CD4-positive, alpha-beta memory T cell (primary cell): ENCODE data around the gene N4BP2L2. TPM values are rescaled to one million over a fixed set of nuclear protein-coding genes. Genes with fewer than 3 reads are reported as not detected.
A peak's percentile ranks its signal among the peaks of the same experiment; 100 is the strongest.

Experiments
- CTCF ChIA-PET: fragments of 350-600 bp; sonication (Branson Sonifier 250); formaldehyde crosslinking; loops from one replicate; lab custom pipeline; 2021; ENCODE audit warnings: inconsistent platforms; ENCODE audit not compliant: partially characterized antibody; lab: Charles Lee
- POLR2A ChIA-PET: fragments of 350-600 bp; sonication (Branson Sonifier 250); formaldehyde crosslinking; loops from one replicate; lab custom pipeline; 2021; ENCODE audit not compliant: partially characterized antibody; lab: Charles Lee
- DNase-seq, 5 donors: peaks; one replicate each; pipeline versions ENCODE4 v3.0.0 to v3.0.0-alpha.2; 2020 to 2022; ENCODE audit warnings: mixed read lengths in 1 of 5
- H3K27ac ChIP-seq: one replicate; pipeline ENCODE4 v1.7.0; 2013; ENCODE audit warnings: low read depth, low read length
- H3K27me3 ChIP-seq: 2 replicates; pipeline ENCODE4 v1.7.0; 2013; ENCODE audit warnings: mild to moderate bottlenecking, low read length, moderate library complexity; ENCODE audit not compliant: insufficient read depth
- H3K36me3 ChIP-seq: 2 replicates; pipeline ENCODE4 v1.7.0; 2013; ENCODE audit warnings: mild to moderate bottlenecking, low read length, moderate library complexity; ENCODE audit not compliant: insufficient read depth
- H3K4me1 ChIP-seq: 2 replicates; pipeline ENCODE4 v1.7.0; 2013; ENCODE audit warnings: mild to moderate bottlenecking, low read length, moderate library complexity; ENCODE audit not compliant: insufficient read depth
- H3K4me3 ChIP-seq, 2 donors: one replicate each; pipeline ENCODE4 v1.7.0; 2013; ENCODE audit warnings: low read length in 2 of 2, mild to moderate bottlenecking in 1 of 2
- H3K9me3 ChIP-seq, 2 donors: one replicate each; pipeline ENCODE4 v1.7.0; 2013; ENCODE audit warnings: low read length in 2 of 2, control low read depth in 1 of 2; ENCODE audit not compliant: control insufficient read depth in 1 of 2
- H3K27ac Mint-ChIP-seq, 7 donors: one replicate each; pipeline ENCODE4 v1.8.0; 2020 to 2021; ENCODE audit warnings: mixed read lengths in 7 of 7, mild to moderate bottlenecking in 6 of 7, inconsistent platforms in 3 of 7, moderate library complexity in 3 of 7
- H3K27me3 Mint-ChIP-seq, 2 donors: one replicate each; pipeline ENCODE4 v1.8.0; 2020 to 2021; ENCODE audit warnings: mixed read lengths in 2 of 2
- H3K36me3 Mint-ChIP-seq, 2 donors: one replicate each; pipeline ENCODE4 v1.8.0; 2020 to 2021; ENCODE audit warnings: mixed read lengths in 2 of 2, inconsistent platforms in 1 of 2, mild to moderate bottlenecking in 1 of 2
- H3K4me1 Mint-ChIP-seq, 4 donors: one replicate each; pipeline ENCODE4 v1.8.0; 2020 to 2021; ENCODE audit warnings: mixed read lengths in 4 of 4, mild to moderate bottlenecking in 1 of 4
- H3K4me3 Mint-ChIP-seq, 8 donors: one replicate each; pipeline ENCODE4 v1.8.0; 2020 to 2021; ENCODE audit warnings: mixed read lengths in 8 of 8, mild to moderate bottlenecking in 7 of 8, moderate library complexity in 6 of 8, inconsistent platforms in 3 of 8
- H3K9me3 Mint-ChIP-seq, 8 donors: one replicate each; pipeline ENCODE4 v1.8.0; 2020 to 2021; ENCODE audit warnings: mixed read lengths in 8 of 8, mild to moderate bottlenecking in 5 of 8, inconsistent platforms in 3 of 8, moderate library complexity in 1 of 8
- intact Hi-C: fragments of 100-400 bp; cut with micrococcal nuclease; formaldehyde crosslinking; loops from one replicate; pipeline ENCODE4 v1.15.1; 2023
- polyA plus RNA-seq, 2 donors: library from polyadenylated mRNA; unstranded; fragments of 300-500 nt; fragmentation: Illumina TruSeq; gene quantifications; one replicate each; pipeline ENCODE4 v1.2.3, GENCODE V29; 2021
- total RNA-seq, 2 experiments: library from RNA; stranded (reverse); gene quantifications; one replicate each; pipeline ENCODE4 v1.2.3, GENCODE V29; 2021

N4BP2L2 gene
- total and polyA plus RNA-seq, 4 experiments from 2014 or later, result 144 to 351 (median 243) TPM

DNA sequence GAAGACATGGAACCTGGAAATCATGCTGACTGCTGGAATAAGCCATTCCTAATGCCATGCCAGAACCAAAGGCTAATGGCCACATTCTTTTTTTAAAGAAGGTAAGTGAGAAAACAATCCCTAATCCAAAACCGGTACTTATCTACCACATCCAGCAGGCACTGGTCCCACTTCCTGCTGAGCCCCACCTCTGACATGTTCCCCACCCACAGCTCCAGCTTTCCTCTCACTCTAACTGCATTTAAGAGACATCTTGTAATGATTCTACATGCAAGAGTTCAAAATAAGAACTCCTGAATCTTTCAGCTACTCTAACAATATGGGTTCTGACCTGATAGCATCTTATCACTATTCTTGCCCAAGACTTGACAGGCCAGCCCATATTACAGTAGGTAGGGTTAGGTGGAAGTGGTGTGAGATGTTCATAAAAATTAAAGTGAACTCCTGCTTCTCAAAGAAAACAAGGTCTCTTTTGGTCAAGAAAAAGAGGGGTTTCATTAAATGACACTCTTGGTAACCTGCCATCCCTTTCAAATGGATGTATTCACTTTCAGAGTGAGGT is 41.9 kb downstream of the N4BP2L2 start:
- H3K4me3 Mint-ChIP-seq, result no peak overlapping the region
- DNase-seq, result no peak

DNA sequence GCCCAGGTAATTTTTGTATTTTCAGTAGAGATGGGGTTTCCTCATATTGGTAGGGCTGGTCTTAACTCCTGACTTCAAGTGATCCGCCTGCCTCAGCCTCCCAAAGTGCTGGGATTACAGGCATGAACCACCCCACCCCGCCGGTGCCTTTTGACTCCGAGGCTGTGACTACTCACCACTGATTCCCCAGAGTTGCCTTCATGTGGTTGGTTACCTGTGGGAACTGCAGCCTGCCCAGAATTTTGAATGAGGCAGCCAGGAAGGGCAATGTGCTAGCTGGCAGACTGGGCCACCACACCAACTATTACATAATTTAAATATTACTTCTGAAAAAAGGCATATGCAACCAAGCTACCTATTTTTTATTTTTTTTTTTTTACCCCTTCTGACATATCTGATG is 42.8 kb downstream of the N4BP2L2 start:
- Histone ChIP-seq H3K27me3 (no peaks in the 10 kb centered on the region), H3K36me3 (no peaks in the 10 kb centered on the region), H3K27ac (no peak overlapping the region), H3K4me1 (peaks cover 6% of the 10 kb centered on the region), H3K4me3 (no peak overlapping the region), H3K9me3 (no peaks in the 10 kb centered on the region)
- no peaks in the 10 kb centered on the region for H3K9me3 Mint-ChIP-seq
- H3K27me3 Mint-ChIP-seq, result no peaks in the 10 kb centered on the region
- POLR2A ChIA-PET, result no interaction called here
- CTCF ChIA-PET, result interaction anchor here (0.8 to 2.6 kb wide), 2 partner anchors 11 to 25 kb away, joined by 3 to 6 read pairs; no protein-coding TSS in a partner anchor
- H3K27ac Mint-ChIP-seq, result no peak overlapping the region
- no peak overlapping the region for H3K4me3 Mint-ChIP-seq
- DNase-seq, result no peak
- H3K36me3 Mint-ChIP-seq, result no peaks in the 10 kb centered on the region
- intact Hi-C loops, result no loop called here
- peaks cover 15 to 22% (median 18%) of the 10 kb centered on the region in 4 donors for H3K4me1 Mint-ChIP-seq

More for the DNA sequence above, 41.9 kb downstream of the N4BP2L2 start:
- peaks cover 15 to 22% (median 18%) of the 10 kb centered on the region in 4 donors for H3K4me1 Mint-ChIP-seq
- peak overlapping the region in 2 of 7 donors; percentile 29 to 33 for H3K27ac Mint-ChIP-seq
- ChIA-PET CTCF (interaction anchor here (2.6 kb wide), 1 partner anchor 10 kb away, joined by 6 read pairs; no protein-coding TSS in a partner anchor), POLR2A (no interaction called here)
- no peaks in the 10 kb centered on the region for H3K27me3 Mint-ChIP-seq
- intact Hi-C loops, result no loop called here
- no peaks in the 10 kb centered on the region for H3K36me3 Mint-ChIP-seq
- Histone ChIP-seq H3K4me3 (no peak overlapping the region), H3K9me3 (no peaks in the 10 kb centered on the region), H3K36me3 (no peaks in the 10 kb centered on the region), H3K27ac (no peak overlapping the region), H3K27me3 (no peaks in the 10 kb centered on the region), H3K4me1 (peaks cover 6% of the 10 kb centered on the region)
- no peaks in the 10 kb centered on the region for H3K9me3 Mint-ChIP-seq

DNA sequence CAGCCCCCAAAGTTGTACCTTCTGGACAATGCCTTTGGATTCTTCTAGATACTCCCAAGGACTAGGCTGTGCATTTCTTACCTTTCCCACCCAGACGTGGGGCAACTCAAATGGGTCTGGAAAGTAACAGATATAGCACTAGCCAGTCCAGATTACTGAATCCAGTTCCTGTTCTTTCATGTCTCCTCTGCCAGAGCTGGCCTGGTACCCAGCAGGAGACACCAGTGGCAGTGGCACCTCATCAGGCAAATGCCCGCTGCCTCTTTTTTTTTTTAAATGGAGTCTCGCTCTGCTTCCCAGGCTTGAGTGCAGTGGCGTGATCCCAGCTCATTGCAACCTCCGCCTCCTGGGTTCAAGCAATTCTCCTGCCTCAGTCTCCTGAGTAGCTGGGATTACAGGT is 43.2 kb downstream of the N4BP2L2 start:
- Histone ChIP-seq H3K4me1 (peaks cover 6% of the 10 kb centered on the region), H3K4me3 (no peak overlapping the region), H3K27ac (no peak overlapping the region), H3K9me3 (no peaks in the 10 kb centered on the region), H3K27me3 (no peaks in the 10 kb centered on the region), H3K36me3 (no peaks in the 10 kb centered on the region)
- Mint-ChIP-seq H3K4me3 (no peak overlapping the region), H3K4me1 (peaks cover 15 to 22% (median 17%) of the 10 kb centered on the region in 4 donors), H3K9me3 (no peaks in the 10 kb centered on the region), H3K36me3 (no peaks in the 10 kb centered on the region), H3K27ac (no peak overlapping the region), H3K27me3 (no peaks in the 10 kb centered on the region)
- ChIA-PET CTCF (interaction anchor here (0.8 to 0.9 kb wide), 2 partner anchors 24 to 27 kb away, joined by 3 read pairs; no protein-coding TSS in a partner anchor), POLR2A (no interaction called here)
- intact Hi-C loops, result no loop called here
- no peak for DNase-seq

DNA sequence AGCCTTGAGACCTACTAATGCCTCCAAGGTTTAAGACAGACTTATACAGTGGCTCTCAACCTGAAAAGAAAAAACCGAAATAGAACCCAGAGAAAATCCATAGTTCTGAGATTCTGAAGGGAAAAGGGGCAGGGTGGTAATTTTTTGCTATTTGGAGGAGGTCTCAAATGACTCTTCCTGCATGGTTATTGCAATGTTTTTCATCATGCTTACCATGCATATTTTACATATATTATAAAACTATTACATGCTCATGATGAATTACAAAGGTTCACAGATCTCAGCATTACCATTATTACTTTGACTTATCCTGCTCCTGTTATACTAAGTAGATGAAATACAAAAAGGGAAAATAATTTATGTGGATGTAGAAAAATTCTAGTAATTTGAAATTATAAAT is 47.6 kb downstream of the N4BP2L2 start:
- H3K4me3 ChIP-seq, result no peak overlapping the region
- no peaks in the 10 kb centered on the region for H3K36me3 Mint-ChIP-seq
- intact Hi-C loops, result no loop called here
- no peaks in the 10 kb centered on the region for H3K9me3 Mint-ChIP-seq
- ChIA-PET POLR2A (no interaction called here), CTCF (no interaction called here)
- H3K4me3 Mint-ChIP-seq, result no peak overlapping the region
- H3K27me3 Mint-ChIP-seq, result no peaks in the 10 kb centered on the region
- no peaks in the 10 kb centered on the region for H3K9me3 ChIP-seq
- no peaks in the 10 kb centered on the region for H3K36me3 ChIP-seq
- no peak overlapping the region for H3K27ac Mint-ChIP-seq
- H3K4me1 Mint-ChIP-seq, result peaks cover 0 to 5% (median under 1%) of the 10 kb centered on the region in 4 donors
- no peaks in the 10 kb centered on the region for H3K27me3 ChIP-seq
- DNase-seq, result no peak
- H3K27ac ChIP-seq, result no peak overlapping the region
- H3K4me1 ChIP-seq, result no peaks in the 10 kb centered on the region

DNA sequence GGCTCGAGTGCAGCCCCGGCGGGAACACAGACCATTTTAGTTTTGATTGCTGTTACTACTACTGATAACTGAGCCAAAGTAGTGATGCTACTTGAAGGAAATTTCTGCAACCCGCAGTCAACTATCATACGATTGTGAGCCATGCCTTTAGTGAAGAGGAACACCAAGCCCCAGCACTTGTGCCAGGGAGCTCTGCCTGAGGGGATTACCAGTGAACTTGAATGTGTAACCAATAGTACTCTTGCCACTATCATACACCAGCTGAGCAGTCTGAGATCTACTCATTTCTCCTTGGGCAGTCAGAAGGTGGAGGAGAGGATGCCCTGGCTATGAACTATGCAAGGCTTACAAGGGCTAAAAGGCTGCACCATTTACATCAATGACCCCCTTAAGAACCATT is 61.7 kb downstream of the N4BP2L2 start:
- Mint-ChIP-seq H3K4me3 (no peak overlapping the region), H3K4me1 (peaks cover 0 to 3% (median 0%) of the 10 kb centered on the region in 4 donors), H3K36me3 (peaks cover 11 to 21% of the 10 kb centered on the region in 2 donors), H3K27me3 (no peaks in the 10 kb centered on the region), H3K27ac (no peak overlapping the region), H3K9me3 (no peaks in the 10 kb centered on the region)
- Histone ChIP-seq H3K27me3 (no peaks in the 10 kb centered on the region), H3K27ac (no peak overlapping the region), H3K9me3 (no peaks in the 10 kb centered on the region), H3K4me3 (no peak overlapping the region), H3K36me3 (no peaks in the 10 kb centered on the region), H3K4me1 (no peaks in the 10 kb centered on the region)
- CTCF ChIA-PET, result no interaction called here
- POLR2A ChIA-PET, result no interaction called here
- intact Hi-C loops, result no loop called here
- no peak for DNase-seq

DNA sequence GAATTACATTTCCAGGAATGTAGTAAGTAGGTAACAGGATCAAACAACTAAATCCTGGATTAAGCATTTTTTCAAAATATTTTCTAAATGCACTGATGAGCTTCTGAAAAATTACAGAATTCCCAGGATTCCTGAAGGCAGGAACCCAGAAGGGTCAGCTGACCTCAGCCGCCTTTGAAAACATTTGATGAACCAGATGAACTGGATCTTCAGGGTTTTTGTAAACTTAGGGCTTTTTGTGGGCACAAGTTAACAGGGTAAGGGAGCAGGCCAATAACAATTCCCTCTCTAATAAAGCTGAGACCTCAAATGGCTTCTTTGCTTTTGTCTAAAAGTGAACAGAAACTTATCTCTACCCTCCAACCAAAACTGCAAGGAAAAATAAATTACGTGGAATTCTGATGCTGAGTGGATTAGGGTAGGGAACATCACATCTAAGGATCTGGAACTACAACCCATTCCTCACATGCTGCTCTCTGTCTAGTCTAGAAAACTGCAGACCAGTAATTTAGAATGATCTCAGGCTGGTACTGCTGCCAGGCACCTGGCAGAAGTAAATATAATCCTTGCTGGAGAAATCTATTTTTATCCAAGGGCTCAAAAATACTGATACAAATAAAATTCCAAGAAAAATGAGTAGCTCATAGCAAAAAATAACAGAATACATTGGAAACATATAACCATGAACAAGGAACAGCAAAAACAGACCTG is 62.4 kb downstream of the N4BP2L2 start:
- H3K4me3 Mint-ChIP-seq, result no peak overlapping the region
- no peak overlapping the region for H3K27ac Mint-ChIP-seq
- Histone ChIP-seq H3K27ac (no peak overlapping the region), H3K27me3 (no peaks in the 10 kb centered on the region), H3K36me3 (no peaks in the 10 kb centered on the region), H3K9me3 (no peaks in the 10 kb centered on the region), H3K4me1 (no peaks in the 10 kb centered on the region), H3K4me3 (no peak overlapping the region)
- intact Hi-C loops, result no loop called here
- no peaks in the 10 kb centered on the region for H3K27me3 Mint-ChIP-seq
- ChIA-PET CTCF (no interaction called here), POLR2A (no interaction called here)
- DNase-seq, result no peak
- peaks cover 0 to 6% (median 1%) of the 10 kb centered on the region in 4 donors for H3K4me1 Mint-ChIP-seq
- peaks cover 13 to 23% of the 10 kb centered on the region in 2 donors for H3K36me3 Mint-ChIP-seq
- no peaks in the 10 kb centered on the region for H3K9me3 Mint-ChIP-seq

DNA sequence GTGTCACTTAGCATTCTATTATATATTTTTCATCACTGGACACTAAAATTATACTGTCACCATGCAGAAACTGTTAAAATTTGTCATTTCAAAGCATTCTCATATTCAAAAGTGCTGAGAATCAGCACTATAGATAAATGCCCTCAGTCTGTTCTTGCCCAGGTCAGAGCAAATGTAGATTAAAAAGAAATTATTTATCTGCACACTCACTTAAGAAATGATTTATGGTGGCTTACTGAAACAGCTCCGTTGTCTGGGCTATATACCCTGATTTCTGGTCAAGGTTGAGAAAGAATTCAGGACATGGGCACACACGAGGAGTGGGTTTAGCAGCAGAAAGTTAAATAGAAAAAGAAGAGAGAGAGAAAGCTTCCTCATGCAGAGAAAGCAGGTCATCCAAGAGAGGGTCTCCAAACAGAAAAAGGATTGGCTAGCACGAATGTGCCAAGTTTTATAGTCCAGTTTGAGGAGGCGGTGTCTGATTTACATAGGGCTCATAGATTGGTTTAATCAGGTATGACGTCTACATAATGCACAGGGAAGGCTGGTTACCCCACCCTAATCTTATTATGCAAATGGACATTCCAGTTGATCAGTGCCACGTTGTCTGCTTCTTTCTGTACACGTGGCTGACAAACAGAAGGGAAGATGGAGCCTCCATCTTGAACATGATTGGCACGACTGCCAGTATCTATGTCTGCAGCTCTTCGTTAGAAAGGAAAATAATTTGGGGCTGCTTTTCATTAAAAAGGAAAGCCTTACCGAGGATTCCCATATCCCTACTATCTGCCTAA is 63.4 kb downstream of the N4BP2L2 start:
- POLR2A ChIA-PET, result no interaction called here
- H3K27ac ChIP-seq, result no peak overlapping the region
- no peak overlapping the region for H3K27ac Mint-ChIP-seq
- peaks cover 17 to 24% of the 10 kb centered on the region in 2 donors for H3K36me3 Mint-ChIP-seq
- H3K27me3 ChIP-seq, result no peaks in the 10 kb centered on the region
- H3K4me3 ChIP-seq, result no peak overlapping the region
- no peaks in the 10 kb centered on the region for H3K36me3 ChIP-seq
- H3K4me1 ChIP-seq, result no peaks in the 10 kb centered on the region
- H3K4me1 Mint-ChIP-seq, result peaks cover 0 to 6% (median 1%) of the 10 kb centered on the region in 4 donors
- no peak overlapping the region for H3K4me3 Mint-ChIP-seq
- no peaks in the 10 kb centered on the region for H3K27me3 Mint-ChIP-seq
- intact Hi-C loops, result no loop called here
- H3K9me3 Mint-ChIP-seq, result no peaks in the 10 kb centered on the region
- CTCF ChIA-PET, result no interaction called here
- DNase-seq, result no peak
- no peaks in the 10 kb centered on the region for H3K9me3 ChIP-seq
